GM18870 (cell line): Measurements from ENCODE around the gene BEX3.
"Not testable (repeated sequence)": the region's sequence is repeated elsewhere in the genome, so short reads cannot be mapped to it uniquely, and the experiment has no call there.

ENCODE experiments used
- ATAC-seq: cut with Tn5 transposase; IDR thresholded peaks from one replicate; pipeline ENCODE4 v1.9.1; 2021; ENCODE audit warnings: moderate library complexity; ENCODE audit not compliant: unreplicated experiment

BEX3 gene

GRCh38 chrX:103376118-103376978, at the start of gene BEX3:
Gene BEX3, plus strand, starts transcription at chrX:103376538. Its CDS starts 984 bp downstream, at chrX:103377522.
- ATAC-seq, result no peak

- ATAC-seq, result no peak
These were observed 46.3 kb upstream of the BEX3 start, which contains the start of gene TCEAL7 for GRCh38 chrX:103329991-103330390. Gene TCEAL7, plus strand, starts transcription at chrX:103330239. Its CDS starts 1,165 bp downstream, at chrX:103331404.

DNA sequence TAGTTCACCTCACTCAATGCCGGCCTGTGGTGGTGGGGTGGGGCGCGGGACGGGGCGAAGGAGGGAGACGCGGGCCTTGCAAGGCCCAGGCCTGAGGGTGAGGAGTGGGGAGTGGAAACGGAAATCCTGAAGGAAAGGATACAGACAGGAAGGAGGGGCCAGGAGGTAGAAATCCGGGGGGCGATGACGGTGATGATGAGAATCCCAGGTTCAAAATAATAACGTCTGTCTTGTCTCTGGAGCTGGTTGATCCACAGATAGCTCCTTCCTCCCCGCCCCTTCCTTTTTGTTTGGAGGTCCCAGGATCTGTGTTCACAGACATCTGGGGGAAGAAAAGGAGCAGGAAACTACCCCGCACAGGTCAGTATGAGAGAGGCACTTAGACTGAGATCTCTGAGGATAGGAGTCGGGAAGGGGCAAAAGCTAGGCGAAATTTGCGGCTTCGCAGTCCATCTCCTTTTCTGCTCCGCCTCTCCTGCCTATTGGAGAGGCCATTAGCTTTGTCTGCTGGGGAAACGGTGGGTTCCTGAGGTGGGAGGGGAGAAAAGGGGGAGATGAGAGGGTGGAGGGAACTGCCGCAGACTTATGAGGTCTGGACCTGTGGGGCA, 45.6 kb upstream of the BEX3 start:
- no peak for ATAC-seq

- ATAC-seq, result no peak
These were observed 37.7 kb upstream of the BEX3 start for GRCh38 chrX:103338663-103339062.

DNA sequence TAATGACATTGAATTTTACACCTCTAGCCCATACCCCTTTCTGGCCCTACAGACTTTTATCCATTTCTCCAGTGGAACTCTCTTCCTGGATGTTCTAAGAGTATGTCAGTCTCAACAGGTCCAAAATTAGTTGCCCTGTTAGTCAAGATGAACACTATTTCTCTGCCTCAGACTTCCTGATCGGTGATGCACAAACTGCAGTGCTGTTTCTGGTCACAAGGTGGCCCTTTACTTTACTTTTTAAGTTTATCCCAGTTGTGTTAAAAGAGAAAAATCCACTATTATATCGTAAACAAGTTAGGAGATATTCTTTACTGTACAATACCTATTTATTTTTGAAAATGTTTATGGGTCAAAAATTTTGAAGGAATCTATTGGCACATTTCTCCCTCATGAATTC, 33.2 kb upstream of the BEX3 start:
- no peak for ATAC-seq

DNA sequence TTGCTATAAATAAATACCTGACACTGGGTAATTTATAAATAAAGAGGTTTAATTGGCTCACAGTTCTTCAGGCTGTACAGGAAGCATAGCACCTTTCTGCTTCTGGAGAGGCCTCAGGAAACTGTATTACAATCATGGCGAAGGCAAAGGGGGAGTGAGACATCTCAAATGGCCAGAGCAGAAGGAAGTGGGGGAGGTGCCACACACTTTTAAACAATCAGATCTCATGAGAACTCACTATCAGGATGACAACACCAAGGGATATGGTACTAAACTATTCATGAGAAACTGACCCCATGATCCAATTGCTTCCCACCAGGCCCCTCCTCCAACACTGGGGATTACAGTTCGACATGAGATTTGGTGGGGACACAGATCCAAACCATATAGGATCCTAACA, 31.7 kb upstream of the BEX3 start:
- ATAC-seq, result no peak

DNA sequence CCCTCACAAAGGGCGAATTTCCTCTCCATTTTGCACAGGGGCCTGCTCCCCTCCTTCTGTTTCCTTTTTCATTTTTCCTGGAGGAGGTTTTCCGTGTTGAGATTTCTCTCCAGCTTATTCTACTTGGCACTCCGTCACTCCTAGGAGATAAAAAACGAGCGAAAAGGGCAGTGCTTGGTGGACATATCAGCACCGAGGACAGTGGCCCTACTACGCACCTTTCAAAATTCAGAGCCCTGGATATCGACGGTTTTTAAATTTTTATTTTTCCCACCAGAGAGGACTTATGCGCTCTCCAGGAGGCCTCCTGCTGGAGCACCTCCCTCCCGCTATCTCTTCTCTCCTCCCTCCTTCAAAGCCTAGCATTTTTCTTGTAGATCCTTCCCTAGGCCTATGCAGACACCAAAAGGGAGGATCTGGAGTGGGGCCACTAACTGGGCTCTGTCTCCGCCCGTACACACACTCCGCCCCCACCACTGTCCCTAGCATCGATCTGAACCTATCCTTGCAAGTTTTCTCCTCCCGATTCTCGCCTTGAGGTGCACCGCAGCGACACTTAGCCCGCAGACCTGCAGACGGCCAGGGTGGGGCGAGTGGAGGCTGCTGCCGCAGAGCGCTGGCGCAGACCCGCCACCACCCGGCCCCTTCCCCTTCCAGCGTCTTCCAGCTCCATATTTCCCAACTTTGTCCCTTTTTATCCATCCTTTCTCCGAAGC, 28.5 kb upstream of the BEX3 start:
- ATAC-seq, result no peak

DNA sequence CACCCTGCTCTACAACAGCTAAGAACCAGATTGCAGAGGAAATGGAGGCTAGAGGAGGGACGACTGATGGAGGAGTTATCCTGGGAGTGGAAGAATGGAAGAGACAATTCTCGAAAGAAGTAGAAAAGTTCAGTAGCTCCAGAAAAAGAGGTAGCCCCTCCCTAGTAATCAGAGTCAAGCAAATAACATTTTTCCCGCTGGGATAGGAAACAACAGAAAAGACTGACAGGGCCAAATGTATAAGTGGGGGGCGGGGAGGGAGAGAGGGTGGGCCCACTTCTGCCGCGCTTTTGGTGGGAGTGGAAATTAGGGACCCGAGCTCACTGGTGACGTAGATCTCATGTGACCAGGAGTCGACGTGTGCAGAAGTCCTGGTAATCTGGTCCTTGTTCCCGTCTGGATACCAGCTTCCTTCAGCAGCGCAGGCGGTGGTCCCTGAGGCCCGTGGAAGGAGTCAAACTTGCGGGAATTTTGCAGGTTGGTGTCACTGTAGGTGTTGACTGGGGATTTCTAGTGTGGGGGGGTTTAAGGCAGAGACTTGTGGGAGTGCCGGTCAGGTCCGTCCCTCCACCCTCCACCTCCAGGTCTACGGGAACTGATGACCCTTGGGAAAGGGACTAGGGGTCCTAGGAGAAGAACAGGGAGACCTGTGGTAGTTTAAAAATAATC, 20.1 kb upstream of the BEX3 start, which contains the start of gene TCEAL9:
TCEAL9 (plus strand) TSS at position 377 of the 669 bp plus-strand sequence. CDS start 1,179 bp downstream, outside the sequence.
- no peak for ATAC-seq

DNA sequence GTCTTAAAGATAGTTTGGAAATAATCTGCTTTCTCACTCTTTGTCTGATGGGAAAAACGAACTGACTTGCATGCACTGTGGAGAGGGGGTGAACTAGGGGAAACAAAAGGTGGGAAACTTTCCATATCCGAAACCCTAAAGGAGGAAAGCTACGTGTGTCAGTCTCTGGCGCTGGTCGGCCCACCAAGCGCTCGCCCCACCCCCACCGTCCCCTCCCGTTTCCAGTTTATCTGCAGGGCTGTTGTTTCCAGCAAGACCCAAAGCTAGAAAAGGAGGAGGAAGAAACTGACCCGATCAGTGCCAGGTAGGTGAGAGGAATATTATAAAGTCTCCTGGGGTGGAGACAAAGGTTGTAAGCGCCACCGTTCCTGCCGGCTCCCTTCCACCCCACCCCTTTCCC, 19.5 kb upstream of the BEX3 start:
- ATAC-seq, result no peak

- no peak for ATAC-seq
These were observed 18.5 kb upstream of the BEX3 start for GRCh38 chrX:103357871-103358270.

- ATAC-seq, result not testable (repeated sequence)
These were observed 16.7 kb upstream of the BEX3 start for GRCh38 chrX:103359605-103360004.

DNA sequence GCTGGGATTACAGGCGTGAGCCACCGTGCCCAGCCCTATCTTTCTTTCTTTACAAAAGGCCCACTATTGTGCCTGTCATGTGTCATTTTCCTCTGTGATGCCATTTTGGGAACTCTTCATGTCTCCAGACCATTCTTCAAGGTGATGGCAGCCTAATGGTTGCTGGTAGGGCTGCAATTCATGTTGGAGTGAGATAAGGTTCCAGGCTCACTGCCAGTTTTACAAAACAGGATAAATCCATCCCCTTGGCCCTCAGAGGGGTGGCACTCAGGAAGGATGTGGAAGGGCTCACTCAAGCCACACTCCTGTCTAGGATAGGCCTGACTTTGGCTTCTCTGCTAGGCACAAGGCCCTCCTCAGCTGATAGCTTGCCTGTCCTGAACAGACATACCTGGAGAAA, 16.2 kb upstream of the BEX3 start:
- no peak for ATAC-seq

GRCh38 chrX:103360916-103361315, 15.4 kb upstream of the BEX3 start:
- ATAC-seq, result no peak

DNA sequence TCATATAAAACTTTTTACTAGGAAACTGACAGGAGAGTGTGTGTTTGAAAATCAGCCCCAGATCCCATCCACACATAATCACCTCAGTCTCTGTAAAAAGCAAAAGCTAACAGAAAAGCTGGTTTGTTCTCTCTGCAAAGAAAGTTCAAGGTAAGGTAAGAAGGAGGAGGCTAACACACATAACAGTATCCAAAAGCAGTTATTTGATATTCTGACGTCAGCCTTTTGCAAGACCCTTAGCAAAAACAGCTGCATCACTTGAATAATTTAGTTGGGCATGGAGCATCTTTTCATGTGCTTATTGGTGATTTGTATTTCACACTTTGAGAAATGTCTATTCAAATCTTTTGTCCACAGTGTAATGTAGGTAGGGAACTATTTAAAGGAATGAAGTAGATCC, 14.5 kb upstream of the BEX3 start:
- ATAC-seq, result no peak

GRCh38 chrX:103362474-103362873, 13.9 kb upstream of the BEX3 start:
- ATAC-seq, result no peak

DNA sequence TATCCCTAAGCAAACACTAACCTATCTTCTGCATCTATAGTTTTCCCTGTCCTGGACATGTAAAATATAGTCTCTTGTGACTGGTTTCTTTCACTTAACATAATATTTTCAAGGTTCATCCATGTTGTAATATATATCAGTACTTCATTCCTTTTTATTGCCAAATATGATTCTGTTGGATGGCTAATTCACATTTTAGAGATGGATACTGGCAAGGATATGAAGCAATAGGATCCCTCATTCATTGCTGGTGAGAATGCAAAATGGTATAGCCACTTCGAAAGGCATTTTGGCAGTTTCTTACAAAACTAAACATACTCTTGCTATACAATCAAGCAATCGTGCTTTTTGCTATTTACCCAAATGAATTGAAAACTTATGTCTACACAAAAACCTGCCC, 13.3 kb upstream of the BEX3 start:
- ATAC-seq, result no peak

DNA sequence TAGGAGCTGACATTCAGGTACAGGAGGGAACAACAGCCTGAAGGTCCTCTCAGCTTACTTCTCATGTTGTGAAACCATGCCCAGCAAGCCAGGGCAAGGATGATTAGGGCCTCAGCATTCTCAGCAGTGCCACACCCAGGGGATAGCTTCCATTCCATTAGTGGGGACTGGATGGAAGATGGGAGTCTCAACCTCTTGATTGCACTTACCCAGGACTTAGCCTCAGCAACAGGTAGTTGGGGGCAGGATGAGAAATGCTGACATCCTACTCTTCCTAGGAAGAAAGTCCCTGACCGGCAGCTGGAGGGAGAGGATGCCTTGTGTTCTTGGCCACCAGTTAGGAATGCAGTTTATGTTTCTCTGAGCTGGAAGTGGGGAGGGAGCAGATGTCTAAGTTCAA, 8.8 kb upstream of the BEX3 start:
- no peak for ATAC-seq

GRCh38 chrX:103369479-103369878, 6.9 kb upstream of the BEX3 start:
- ATAC-seq, result no peak

GRCh38 chrX:103372886-103373285, 3.5 kb upstream of the BEX3 start:
- no peak for ATAC-seq

GRCh38 chrX:103373581-103373980, 2.8 kb upstream of the BEX3 start:
- ATAC-seq, result no peak

- ATAC-seq, result no peak
These were observed 614 bp downstream of the BEX3 start for GRCh38 chrX:103376979-103377324.
